ENCODE results near the gene RAB13. TPM values are rescaled to one million over a fixed set of nuclear protein-coding genes. Genes with fewer than 3 reads are reported as not detected.

The RAB13 gene
- polyA plus RNA-seq, 3 donors: 1.8 to 5.1 (median 3.9) TPM

DNA sequence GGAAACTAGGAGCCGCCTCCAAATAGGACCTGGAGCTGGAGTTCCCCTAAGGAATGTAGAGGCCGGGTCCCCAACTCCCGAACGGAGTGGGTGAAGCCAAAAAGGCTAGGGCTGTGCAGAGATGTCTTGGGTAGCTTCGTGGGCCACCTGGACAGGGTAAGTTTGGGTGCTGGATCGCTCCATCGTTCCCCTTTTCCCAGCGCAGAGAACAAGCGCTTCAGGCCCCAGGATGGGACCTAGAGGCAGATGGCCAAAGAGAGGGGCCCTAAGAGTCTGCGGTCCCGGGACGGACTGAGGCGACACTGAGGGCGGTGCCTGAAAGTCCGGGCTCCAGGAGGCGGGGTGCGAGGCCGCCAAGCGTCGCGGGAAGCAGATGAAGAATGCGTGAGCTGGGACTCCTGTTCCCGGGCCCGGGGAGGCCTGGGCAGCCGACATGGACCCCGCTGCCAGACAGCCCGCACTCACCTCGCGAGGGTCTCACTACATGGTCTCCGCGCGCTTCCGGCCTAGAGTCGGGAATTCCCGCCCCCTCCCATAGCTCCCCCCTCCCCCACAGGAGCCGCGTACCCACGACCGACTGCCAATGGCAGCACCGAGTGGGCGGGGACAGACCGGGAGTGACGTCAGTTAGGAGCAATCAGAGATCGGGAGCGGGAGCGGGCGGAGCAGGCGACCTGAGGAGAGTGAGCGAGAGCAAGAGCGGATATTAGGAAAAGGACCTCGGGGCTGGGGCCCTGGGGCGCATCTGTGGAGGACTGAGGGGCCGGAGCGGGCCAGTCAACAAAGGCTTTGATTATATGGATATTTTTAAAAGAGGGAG, 22.9 kb downstream of the RAB13 start, which contains the start of gene SLC39A1:
Gene SLC39A1 (minus strand): TSS at position 508 of the 820 bp plus-strand sequence. CDS start 822 bp downstream, outside the sequence.
- TF ChIP-seq, protein P1, sequence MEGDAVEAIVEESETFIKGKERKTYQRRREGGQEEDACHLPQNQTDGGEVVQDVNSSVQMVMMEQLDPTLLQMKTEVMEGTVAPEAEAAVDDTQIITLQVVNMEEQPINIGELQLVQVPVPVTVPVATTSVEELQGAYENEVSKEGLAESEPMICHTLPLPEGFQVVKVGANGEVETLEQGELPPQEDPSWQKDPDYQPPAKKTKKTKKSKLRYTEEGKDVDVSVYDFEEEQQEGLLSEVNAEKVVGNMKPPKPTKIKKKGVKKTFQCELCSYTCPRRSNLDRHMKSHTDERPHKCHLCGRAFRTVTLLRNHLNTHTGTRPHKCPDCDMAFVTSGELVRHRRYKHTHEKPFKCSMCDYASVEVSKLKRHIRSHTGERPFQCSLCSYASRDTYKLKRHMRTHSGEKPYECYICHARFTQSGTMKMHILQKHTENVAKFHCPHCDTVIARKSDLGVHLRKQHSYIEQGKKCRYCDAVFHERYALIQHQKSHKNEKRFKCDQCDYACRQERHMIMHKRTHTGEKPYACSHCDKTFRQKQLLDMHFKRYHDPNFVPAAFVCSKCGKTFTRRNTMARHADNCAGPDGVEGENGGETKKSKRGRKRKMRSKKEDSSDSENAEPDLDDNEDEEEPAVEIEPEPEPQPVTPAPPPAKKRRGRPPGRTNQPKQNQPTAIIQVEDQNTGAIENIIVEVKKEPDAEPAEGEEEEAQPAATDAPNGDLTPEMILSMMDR (IDR thresholded peaks at IDR 0.05): no peak
- peaks cover 17 to 31% of the 10 kb centered on the region in 2 donors for H3K36me3 Mint-ChIP-seq

More for the DNA sequence above, 22.9 kb downstream of the RAB13 start, which contains the start of gene SLC39A1:
- H3K4me3 Mint-ChIP-seq: peak within 1 kb of the TSS; percentile 79 to 91
- H3K27me3 Mint-ChIP-seq (ENCODE audit: low read depth in 3 of 3): peaks cover 0 to 2% (median 0%) of the 10 kb centered on the region in 3 donors
- under 1% methylated on average over 38 of the region's 54 CpGs for WGBS (ENCODE audit: insufficient coverage)
- peak within 1 kb of the TSS; percentile 85 for H2AFZ ChIP-seq (ENCODE audit: insufficient read depth, low read depth, low read length, poor library complexity, severe bottlenecking)
- H3K9me3 ChIP-seq (replicated peaks in 1 of 2; ENCODE audit: control insufficient read depth in 1 of 2, insufficient read depth in 1 of 2, low read length in 2 of 2): no peaks in the 10 kb centered on the region
- peak within 1 kb of the TSS; percentile 82 for H3K4me2 ChIP-seq (replicated peaks; ENCODE audit: extremely low read depth, low read length, poor library complexity, severe bottlenecking)
- H3K4me1 Mint-ChIP-seq: peaks cover 68% of the 10 kb centered on the region
- peak within 1 kb of the TSS; percentile 89 to 98 (median 94) for H3K27ac Mint-ChIP-seq
- H3K27me3 ChIP-seq (ENCODE audit: control insufficient read depth in 2 of 2, insufficient read depth in 2 of 2, low read length in 2 of 2): no peaks in the 10 kb centered on the region
- peaks cover 65 to 78% of the 10 kb centered on the region in 2 donors for H3K4me1 ChIP-seq (ENCODE audit: control insufficient read depth in 1 of 2, insufficient read depth in 2 of 2, low read length in 2 of 2)
- peaks cover 13% of the 10 kb centered on the region for H4K20me1 ChIP-seq (ENCODE audit: insufficient read depth, low read length)
- H3K79me2 ChIP-seq (ENCODE audit: insufficient read depth, low read length): peaks cover 72% of the 10 kb centered on the region
- peaks cover 10 to 27% of the 10 kb centered on the region in 2 donors for H3K36me3 ChIP-seq (replicated peaks in 1 of 2; ENCODE audit: control insufficient read depth in 1 of 2, insufficient read depth in 2 of 2, low read length in 2 of 2)
- peaks cover 0 to 2% (median 0%) of the 10 kb centered on the region in 7 donors for H3K9me3 Mint-ChIP-seq
- peak; percentile 87 to 95 (median 94) for DNase-seq
- H3K27ac ChIP-seq (ENCODE audit: low read depth in 1 of 2, low read length in 2 of 2): peak within 1 kb of the TSS; percentile 90 to 95
- intact Hi-C loops (cut with micrococcal nuclease): loop anchor here in 1 of 2 donors (2.0 to 5.0 kb wide), 2 partner anchors 16 to 171 kb away; partner anchors contain the start of gene DENND4B
- H3K4me3 ChIP-seq (replicated peaks in 1 of 3; ENCODE audit: low read depth in 2 of 3, low read length in 3 of 3): peak within 1 kb of the TSS; percentile 53 to 91 (median 70)
- H3K9ac ChIP-seq (ENCODE audit: insufficient read depth, low read length, poor library complexity, severe bottlenecking): peak within 1 kb of the TSS; percentile 74
